ENCODE data around the gene WSB1. TPM values are rescaled to one million over a fixed set of nuclear protein-coding genes. Genes with fewer than 3 reads are reported as not detected.

WSB1 gene
- total RNA-seq, 1 experiment from 2014 or later, result 60.7 TPM

DNA sequence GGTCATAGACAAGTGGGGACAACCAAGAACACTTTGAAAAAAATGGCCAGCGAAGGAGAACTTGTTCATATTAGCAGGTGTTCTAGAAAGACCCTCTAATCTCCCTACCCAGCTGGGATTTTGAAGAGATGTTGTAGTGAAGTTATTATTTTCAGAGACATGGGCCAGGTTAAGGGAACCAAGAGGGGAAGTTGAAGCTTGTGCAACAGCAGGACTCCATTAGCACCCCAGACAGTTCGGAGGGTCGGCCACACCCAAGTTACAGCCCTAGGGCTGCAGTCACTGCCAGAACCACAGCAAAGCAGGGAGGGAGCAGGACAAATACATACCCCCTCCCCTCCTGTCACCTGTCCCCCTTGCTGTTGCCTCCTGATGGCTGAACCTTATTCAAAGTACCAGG is 42.3 kb downstream of the WSB1 start:
- CTCF ChIA-PET, result no interaction called here
- Mint-ChIP-seq H3K27ac (ENCODE audit: unreplicated experiment) (no peak overlapping the region), H3K27me3 (ENCODE audit: unreplicated experiment) (no peaks in the 10 kb centered on the region), H3K4me3 (ENCODE audit: low read depth, unreplicated experiment) (no peak overlapping the region), H3K36me3 (ENCODE audit: insufficient read depth, unreplicated experiment) (peaks cover 26% of the 10 kb centered on the region), H3K9me3 (ENCODE audit: low read depth, unreplicated experiment) (no peaks in the 10 kb centered on the region), H3K4me1 (ENCODE audit: low read depth, unreplicated experiment) (peaks cover 37% of the 10 kb centered on the region)
- no TSS peak for BruUV-seq (replicated peaks)
- intact Hi-C loops (cut with micrococcal nuclease; ENCODE audit: unreplicated experiment), result no loop called here
- TF ChIP-seq, protein P1, sequence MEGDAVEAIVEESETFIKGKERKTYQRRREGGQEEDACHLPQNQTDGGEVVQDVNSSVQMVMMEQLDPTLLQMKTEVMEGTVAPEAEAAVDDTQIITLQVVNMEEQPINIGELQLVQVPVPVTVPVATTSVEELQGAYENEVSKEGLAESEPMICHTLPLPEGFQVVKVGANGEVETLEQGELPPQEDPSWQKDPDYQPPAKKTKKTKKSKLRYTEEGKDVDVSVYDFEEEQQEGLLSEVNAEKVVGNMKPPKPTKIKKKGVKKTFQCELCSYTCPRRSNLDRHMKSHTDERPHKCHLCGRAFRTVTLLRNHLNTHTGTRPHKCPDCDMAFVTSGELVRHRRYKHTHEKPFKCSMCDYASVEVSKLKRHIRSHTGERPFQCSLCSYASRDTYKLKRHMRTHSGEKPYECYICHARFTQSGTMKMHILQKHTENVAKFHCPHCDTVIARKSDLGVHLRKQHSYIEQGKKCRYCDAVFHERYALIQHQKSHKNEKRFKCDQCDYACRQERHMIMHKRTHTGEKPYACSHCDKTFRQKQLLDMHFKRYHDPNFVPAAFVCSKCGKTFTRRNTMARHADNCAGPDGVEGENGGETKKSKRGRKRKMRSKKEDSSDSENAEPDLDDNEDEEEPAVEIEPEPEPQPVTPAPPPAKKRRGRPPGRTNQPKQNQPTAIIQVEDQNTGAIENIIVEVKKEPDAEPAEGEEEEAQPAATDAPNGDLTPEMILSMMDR (IDR thresholded peaks at IDR 0.05; ENCODE audit: unreplicated experiment), result no peak
- DNase-seq, result no peak

DNA sequence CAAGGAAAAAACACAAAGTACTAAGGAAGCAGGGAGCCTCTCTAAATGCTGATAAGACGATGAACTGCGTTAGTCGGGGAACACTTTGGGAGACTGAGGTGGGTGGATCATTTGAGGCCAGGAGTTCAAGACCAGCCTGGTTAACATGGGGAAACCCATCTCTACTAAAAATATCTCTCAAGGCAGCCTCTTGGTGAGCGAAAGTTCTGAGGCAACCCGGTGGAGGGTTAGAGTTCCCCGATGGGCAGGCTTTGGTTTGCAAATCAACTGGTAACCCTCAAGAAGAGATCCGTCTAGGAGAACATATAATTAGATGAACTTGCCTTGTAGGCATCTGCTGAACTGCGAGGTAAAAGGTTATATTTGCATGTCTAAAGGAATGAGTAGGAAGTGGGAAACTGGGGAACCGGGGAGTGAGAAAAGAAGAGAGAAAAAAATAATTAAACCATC is 44.6 kb downstream of the WSB1 start:
- Mint-ChIP-seq H3K27ac (ENCODE audit: unreplicated experiment) (no peak overlapping the region), H3K27me3 (ENCODE audit: unreplicated experiment) (no peaks in the 10 kb centered on the region), H3K9me3 (ENCODE audit: low read depth, unreplicated experiment) (no peaks in the 10 kb centered on the region), H3K36me3 (ENCODE audit: insufficient read depth, unreplicated experiment) (peaks cover 8% of the 10 kb centered on the region), H3K4me3 (ENCODE audit: low read depth, unreplicated experiment) (no peak overlapping the region), H3K4me1 (ENCODE audit: low read depth, unreplicated experiment) (peaks cover 19% of the 10 kb centered on the region)
- TF ChIP-seq, protein P1 (IDR thresholded peaks at IDR 0.05; ENCODE audit: unreplicated experiment), result no peak
- intact Hi-C loops (cut with micrococcal nuclease; ENCODE audit: unreplicated experiment), result no loop called here
- BruUV-seq (replicated peaks), result no TSS peak
- CTCF ChIA-PET, result no interaction called here
- DNase-seq, result no peak

DNA sequence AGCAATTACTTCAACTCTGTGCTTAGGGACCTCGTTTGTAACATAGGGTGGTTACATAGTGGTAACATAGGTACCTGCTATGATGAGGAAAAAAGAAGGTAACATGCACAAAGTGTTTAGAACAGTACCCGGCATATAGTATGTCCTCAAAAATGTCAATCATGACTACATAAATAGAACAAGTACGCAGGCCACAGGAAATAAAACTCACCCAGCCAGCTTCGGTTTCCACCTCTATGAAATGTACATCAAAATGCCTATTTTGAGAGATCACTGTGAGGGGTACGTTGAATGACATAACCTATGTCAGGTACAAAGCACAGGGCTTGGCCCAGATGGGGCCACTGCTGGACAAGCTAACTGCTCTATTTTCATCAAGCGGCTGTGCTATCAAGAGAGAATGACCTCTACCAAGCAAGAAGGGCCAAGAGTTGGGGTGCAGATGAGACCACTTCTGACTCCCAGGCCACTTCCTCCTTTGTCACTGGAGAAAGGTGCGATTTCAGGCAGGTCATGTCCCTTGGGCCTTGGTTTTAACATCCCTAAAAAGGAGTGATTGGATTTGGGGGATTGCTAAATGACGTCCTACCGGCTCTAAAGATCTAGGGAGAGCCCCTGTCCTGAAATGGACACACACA is 45.4 kb downstream of the WSB1 start:
- Mint-ChIP-seq H3K4me3 (ENCODE audit: low read depth, unreplicated experiment) (no peak overlapping the region), H3K4me1 (ENCODE audit: low read depth, unreplicated experiment) (peaks cover 17% of the 10 kb centered on the region), H3K27me3 (ENCODE audit: unreplicated experiment) (no peaks in the 10 kb centered on the region), H3K9me3 (ENCODE audit: low read depth, unreplicated experiment) (no peaks in the 10 kb centered on the region), H3K36me3 (ENCODE audit: insufficient read depth, unreplicated experiment) (peaks cover 6% of the 10 kb centered on the region), H3K27ac (ENCODE audit: unreplicated experiment) (no peak overlapping the region)
- no peak for DNase-seq
- BruUV-seq (replicated peaks), result no TSS peak
- TF ChIP-seq, protein P1 (IDR thresholded peaks at IDR 0.05; ENCODE audit: unreplicated experiment), result no peak
- CTCF ChIA-PET, result no interaction called here
- intact Hi-C loops (cut with micrococcal nuclease; ENCODE audit: unreplicated experiment), result no loop called here

DNA sequence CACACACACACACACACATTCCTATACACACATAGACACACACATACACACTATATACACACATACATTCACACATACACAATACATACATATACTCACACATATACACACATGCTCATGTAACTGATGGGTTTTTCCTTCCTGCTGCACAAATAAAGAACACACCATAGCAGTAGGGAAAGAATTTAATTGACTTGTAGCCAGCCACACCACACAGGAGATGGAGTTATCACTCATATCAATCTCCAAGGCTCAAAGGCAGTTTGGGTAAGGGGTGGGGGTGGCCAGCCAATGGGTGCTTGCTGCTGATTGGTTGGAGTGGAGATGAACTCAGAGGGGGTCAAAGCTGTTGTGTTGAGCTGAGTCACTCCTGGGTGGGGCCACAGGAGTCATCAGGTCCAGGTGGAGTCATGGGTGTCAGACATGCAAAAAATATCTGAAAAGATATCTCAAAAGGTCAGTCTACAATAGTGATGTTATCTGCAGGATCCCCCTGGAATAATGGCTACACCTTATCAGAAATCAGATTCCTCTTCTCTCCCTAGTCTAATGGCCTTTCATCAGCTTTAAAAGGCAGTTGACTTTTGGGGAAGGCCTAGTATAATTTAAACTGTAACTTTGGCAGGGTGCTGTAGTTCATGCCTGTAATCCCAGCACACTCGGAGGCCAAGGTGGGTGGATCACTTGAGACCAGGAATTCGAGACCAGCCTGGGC is 46.1 kb downstream of the WSB1 start:
- no TSS peak for BruUV-seq (replicated peaks)
- intact Hi-C loops (cut with micrococcal nuclease; ENCODE audit: unreplicated experiment), result no loop called here
- CTCF ChIA-PET, result no interaction called here
- Mint-ChIP-seq H3K4me1 (ENCODE audit: low read depth, unreplicated experiment) (peaks cover 19% of the 10 kb centered on the region), H3K36me3 (ENCODE audit: insufficient read depth, unreplicated experiment) (peaks cover 6% of the 10 kb centered on the region), H3K4me3 (ENCODE audit: low read depth, unreplicated experiment) (no peak overlapping the region), H3K27ac (ENCODE audit: unreplicated experiment) (no peak overlapping the region), H3K27me3 (ENCODE audit: unreplicated experiment) (no peaks in the 10 kb centered on the region), H3K9me3 (ENCODE audit: low read depth, unreplicated experiment) (no peaks in the 10 kb centered on the region)
- TF ChIP-seq, protein P1 (IDR thresholded peaks at IDR 0.05; ENCODE audit: unreplicated experiment), result no peak
- DNase-seq, result peak; percentile 49

All from Calu3 (cell line).